Activated T-cell treated with anti-CD3 and anti-CD28 coated beads, Interleukin-2, amount 50 U/mL, for 48 hours (primary cell): ENCODE measurements around the gene LPCAT4.
"Not testable (repeated sequence)": the region's sequence is repeated elsewhere in the genome, so short reads cannot be mapped to it uniquely, and the experiment has no call there.

ENCODE experiments used
- DNase-seq, 2 experiments: peaks; one replicate each; pipeline ENCODE4 v3.0.0-alpha.2; 2020

LPCAT4 gene

DNA sequence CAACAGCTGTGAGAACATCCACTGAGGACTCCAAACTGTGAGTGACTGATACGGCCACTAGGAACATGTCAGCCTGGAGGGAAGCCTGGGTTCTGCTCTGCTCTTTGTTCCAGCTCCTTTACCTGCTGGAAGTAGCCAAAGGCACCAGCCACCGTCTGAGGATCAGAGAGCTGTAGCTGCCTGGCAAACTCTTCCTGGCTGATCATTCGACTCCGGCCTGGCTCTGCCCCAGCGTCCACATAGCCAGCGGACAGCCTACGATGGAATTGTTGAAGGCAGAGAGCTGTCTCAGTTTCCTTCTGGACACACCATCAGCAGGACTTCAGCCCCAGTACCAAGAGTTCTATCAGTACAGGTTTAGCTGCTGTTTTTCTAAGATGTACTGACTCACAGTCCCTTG, 5.7 kb downstream of the LPCAT4 start:
- DNase-seq: no peak

DNA sequence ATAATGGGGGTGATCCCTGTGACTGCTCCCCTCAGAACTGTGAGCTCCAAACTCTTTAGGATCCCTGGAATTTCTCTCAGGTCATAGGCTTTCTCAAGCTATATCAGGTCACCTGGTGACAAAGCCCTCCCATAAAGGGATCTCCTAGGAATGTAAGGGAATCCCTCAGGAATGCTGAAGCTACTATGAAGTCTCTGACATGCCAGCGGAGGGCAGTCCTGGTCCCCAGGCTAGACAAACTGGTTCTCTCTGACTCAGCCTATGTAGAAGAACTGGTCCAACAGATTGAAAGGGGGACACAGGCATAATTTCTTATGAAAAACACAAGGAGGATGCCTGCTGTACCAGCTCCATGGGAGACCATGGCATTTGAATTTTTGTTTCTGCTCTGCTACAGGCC, 6.7 kb downstream of the LPCAT4 start:
- no peak for DNase-seq

- no peak for DNase-seq
These were observed 7.6 kb downstream of the LPCAT4 start for GRCh38 chr15:34359416-34359815.

- no peak for DNase-seq
These were observed 8.0 kb downstream of the LPCAT4 start for GRCh38 chr15:34358948-34359347.

DNA sequence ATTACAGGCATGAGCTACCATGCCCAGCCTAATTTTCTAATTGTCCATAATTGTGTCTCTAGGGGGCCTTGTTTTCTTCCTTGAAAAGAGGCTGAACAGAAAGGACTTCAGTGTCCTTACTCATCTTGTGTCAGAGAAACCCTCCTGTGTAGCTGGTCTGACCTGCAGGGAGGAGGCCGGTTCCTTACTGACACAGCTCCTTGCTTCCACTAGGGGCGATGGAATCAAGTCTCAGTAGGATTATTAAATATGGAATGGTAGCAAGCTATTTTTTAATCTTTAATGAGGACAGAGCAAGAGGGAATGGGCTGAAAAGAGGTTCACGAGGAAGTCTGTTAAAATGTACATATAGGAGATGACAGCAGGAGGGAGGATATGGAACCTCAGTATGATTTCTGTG, 8.6 kb downstream of the LPCAT4 start:
- DNase-seq: no peak

GRCh38 chr15:34357653-34358052, 9.3 kb downstream of the LPCAT4 start:
- no peak for DNase-seq

- no peak for DNase-seq
These were observed 11.8 kb downstream of the LPCAT4 start for GRCh38 chr15:34355241-34355640.

- DNase-seq: no peak
These were observed 12.7 kb downstream of the LPCAT4 start for GRCh38 chr15:34354286-34354685.

GRCh38 chr15:34353627-34354026, 13.4 kb downstream of the LPCAT4 start:
- no peak for DNase-seq

GRCh38 chr15:34352996-34353395, 14.0 kb downstream of the LPCAT4 start:
- DNase-seq: not testable (repeated sequence)

- no peak for DNase-seq
These were observed 17.2 kb downstream of the LPCAT4 start for GRCh38 chr15:34349769-34350168.

DNA sequence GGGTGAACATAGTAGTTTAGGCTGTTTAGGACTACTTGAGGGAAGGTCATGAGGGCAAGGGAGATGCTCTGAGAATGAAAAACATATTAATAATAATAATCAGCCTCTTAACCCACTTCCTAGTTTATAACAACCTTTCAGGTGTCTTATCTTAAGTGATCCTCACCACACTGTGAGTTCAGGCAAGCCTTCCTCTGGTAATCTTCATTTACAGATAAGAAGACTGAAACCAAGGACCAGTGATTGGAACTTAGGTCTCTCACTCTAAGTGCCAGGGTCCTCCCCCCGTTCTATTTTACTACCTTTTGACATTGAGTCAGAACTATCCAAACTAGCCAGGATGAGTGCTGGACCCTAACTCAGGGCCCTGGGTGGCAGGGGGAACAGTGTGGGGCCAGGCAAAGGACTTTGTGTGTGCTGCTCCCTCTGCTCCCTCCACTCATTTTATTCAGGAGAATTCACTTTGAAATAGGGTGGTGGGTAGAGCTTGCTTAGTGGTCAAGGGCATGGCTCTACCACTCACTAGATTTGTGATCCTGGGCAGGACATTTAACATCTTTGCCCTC, 18.2 kb downstream of the LPCAT4 start:
- DNase-seq: no peak

- DNase-seq: no peak
These were observed 18.9 kb downstream of the LPCAT4 start for GRCh38 chr15:34347951-34348638.

DNA sequence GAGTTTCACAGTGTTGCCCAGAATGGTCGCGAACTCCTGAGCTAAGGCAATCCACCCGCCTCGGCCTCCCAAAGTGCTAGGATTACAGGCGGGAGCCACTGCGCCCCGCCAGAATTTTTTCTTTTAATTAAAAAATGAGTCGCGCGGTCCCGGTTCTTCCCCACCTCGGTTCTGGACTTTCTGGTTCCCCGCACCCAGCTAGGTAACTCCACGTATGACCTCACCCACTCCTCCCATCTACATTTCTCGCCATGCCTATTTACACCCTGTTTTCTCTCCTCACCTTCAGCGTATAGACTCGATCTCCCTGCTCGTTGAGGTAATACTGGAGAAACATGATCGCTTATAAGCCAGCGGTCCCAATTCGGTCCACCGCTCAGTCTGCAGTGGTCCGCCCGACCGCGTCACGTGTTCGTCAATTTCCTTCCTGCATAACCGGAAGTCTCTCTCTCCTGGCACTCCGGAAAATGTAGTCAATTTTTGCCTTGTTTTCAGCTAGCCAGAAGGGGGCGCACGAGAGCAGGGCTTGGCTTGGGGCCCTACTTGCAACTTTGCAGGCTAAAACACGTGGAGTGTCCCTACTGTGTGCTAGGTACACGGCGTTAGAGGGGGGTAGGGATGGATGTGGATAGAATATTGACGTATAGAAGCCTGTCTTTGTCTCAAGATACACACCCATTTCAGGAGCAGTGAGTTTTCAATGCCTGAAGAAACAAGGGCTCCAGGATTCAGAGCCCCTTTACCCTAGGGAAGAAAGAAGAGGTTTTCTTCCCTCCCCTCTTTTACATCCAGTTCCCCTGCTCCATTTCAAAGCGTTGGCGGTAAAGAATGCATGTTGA, 24.0 kb downstream of the LPCAT4 start, which contains the start of the genes NOP10 and NUTM1:
TSS of gene NOP10 (minus strand) at position 400 of the 839 bp plus-strand sequence. CDS start at position 337, 63 bp downstream.
TSS of gene NUTM1 (plus strand) at position 579 of the 839 bp plus-strand sequence. CDS start 382 bp downstream, outside the sequence.
- peak; percentile 96 to 97 for DNase-seq

DNA sequence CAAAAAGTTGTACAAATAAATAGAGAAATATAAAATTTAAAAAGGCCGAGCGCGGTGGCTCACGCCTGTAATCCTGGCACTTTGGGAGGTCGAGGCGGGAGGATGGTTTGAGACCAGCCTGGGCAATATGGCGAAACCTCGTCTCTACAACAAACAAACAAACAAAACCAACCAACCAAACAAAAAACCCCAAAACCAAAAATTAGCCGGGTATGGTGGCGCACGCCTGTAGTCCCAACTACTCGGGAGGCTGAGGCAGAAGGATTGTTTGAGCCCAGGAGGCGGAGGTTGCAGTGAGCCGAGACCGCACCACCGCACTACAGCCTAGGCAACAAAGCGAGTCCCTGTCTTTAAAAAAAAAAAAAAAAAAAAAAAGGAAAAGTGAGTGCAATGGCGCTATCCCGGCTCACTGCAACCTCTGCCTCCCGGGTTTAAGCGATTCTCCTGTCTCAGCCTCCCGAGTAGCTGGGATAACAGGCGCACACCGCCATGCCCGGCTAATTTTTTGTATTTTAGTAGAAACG, 24.7 kb downstream of the LPCAT4 start:
- not testable (repeated sequence) for DNase-seq

GRCh38 chr15:34341381-34342212, 25.4 kb downstream of the LPCAT4 start:
- DNase-seq: peak in 1 of 2 experiments; percentile 19

GRCh38 chr15:34339946-34340345, 27.1 kb downstream of the LPCAT4 start:
- peak in 1 of 2 experiments; percentile 10 for DNase-seq

- no peak for DNase-seq
These were observed 28.6 kb downstream of the LPCAT4 start for GRCh38 chr15:34338347-34338746.

GRCh38 chr15:34337557-34338306, 29.3 kb downstream of the LPCAT4 start, which contains the start of gene SLC12A6:
SLC12A6 (minus strand) TSS chr15:34337781; CDS start chr15:34336680, 1,101 bp downstream.
- peak; percentile 90 to 93 for DNase-seq

DNA sequence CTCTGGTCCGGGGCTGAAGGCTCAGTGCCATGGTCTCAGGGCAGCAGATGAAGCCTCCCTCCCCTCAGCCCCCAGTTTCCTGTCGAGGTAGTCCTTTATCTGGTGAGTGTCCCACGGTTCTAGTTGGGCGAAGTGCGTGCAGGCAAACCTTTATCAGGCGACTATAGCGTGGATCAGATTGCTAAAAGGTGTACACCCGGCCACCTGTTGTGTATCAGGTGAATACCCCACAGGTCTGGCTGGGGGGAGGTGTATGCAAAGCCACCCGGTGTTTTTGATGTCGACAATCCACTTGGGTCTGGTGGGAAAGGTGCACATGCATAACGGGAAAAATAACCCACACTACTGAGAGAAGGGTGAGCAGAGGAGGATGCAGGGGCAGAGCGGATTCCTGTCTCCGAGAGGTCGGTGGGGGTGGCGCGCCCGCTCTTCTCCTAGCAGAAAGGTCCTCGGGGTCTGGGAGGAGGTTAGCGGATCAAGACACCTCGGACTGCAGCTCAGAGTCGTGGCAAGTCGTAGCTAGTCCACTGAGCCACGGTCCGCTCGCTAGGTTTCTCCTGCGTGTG, 29.9 kb downstream of the LPCAT4 start:
- DNase-seq: no peak
